Caco-2 (cell line): ENCODE measurements around the gene PRXL2A. TPM values are rescaled to one million over a fixed set of nuclear protein-coding genes. Genes with fewer than 3 reads are reported as not detected.

Experiments used
- BruUV-seq: library from RNA; stranded (reverse); fragments of 400-500 nt; replicated peaks from 2 replicates; lab custom pipeline; 2021; lab: Mats Ljungman, UMichigan
- CTCF ChIA-PET: fragments of 300-600 bp; sonication (Branson Sonifier 250); formaldehyde crosslinking; loops from one replicate; lab custom pipeline; 2022; ENCODE audit warnings: antibody characterized with exemption; lab: Charles Lee
- POLR2A ChIA-PET: fragments of 300-600 bp; sonication (Branson Sonifier 250); formaldehyde crosslinking; loops from one replicate; lab custom pipeline; 2022; ENCODE audit warnings: antibody characterized with exemption; lab: Charles Lee
- DNase-seq, 2 experiments: peaks; one replicate each; pipeline versions ENCODE4 v3.0.0 to v3.0.0-alpha.2; 2020 to 2022
- H3K27me3 ChIP-seq: replicated peaks from 2 replicates; pipeline ENCODE4 v1.6.0; 2011; ENCODE audit warnings: low read length; ENCODE audit not compliant: control insufficient read depth, insufficient read depth
- H3K36me3 ChIP-seq: 2 replicates; pipeline ENCODE4 v1.5.1; 2011; ENCODE audit warnings: low read length; ENCODE audit not compliant: control insufficient read depth, insufficient read depth
- H3K4me1 ChIP-seq: fragments of 250-450 bp; sonication (Bioruptor Pico); 2 replicates; pipeline ENCODE4 v1.5.1; 2020; ENCODE audit warnings: mild to moderate bottlenecking
- H3K4me3 ChIP-seq: 2 replicates; pipeline ENCODE4 v1.5.1; 2011; ENCODE audit warnings: low read depth, mild to moderate bottlenecking, control low read depth, low read length
- H3K9me3 ChIP-seq: fragments of 250-450 bp; sonication (Bioruptor Pico); 2 replicates; pipeline ENCODE4 v1.5.1; 2020; ENCODE audit warnings: mild to moderate bottlenecking, moderate library complexity
- H3K27ac Mint-ChIP-seq: one replicate; pipeline ENCODE4 v1.8.0; 2022; ENCODE audit warnings: mixed read lengths; ENCODE audit not compliant: unreplicated experiment
- H3K27me3 Mint-ChIP-seq: one replicate; pipeline ENCODE4 v1.8.0; 2022; ENCODE audit warnings: mixed read lengths; ENCODE audit not compliant: insufficient read depth, unreplicated experiment
- H3K36me3 Mint-ChIP-seq: one replicate; pipeline ENCODE4 v1.8.0; 2022; ENCODE audit warnings: mild to moderate bottlenecking, mixed read lengths; ENCODE audit not compliant: insufficient read depth, unreplicated experiment
- H3K4me1 Mint-ChIP-seq: one replicate; pipeline ENCODE4 v1.8.0; 2022; ENCODE audit warnings: low read depth, mixed read lengths; ENCODE audit not compliant: unreplicated experiment
- H3K4me3 Mint-ChIP-seq: one replicate; pipeline ENCODE4 v1.8.0; 2022; ENCODE audit warnings: mild to moderate bottlenecking, moderate library complexity, mixed read lengths; ENCODE audit not compliant: unreplicated experiment
- H3K9me3 Mint-ChIP-seq: one replicate; pipeline ENCODE4 v1.8.0; 2022; ENCODE audit warnings: mixed read lengths; ENCODE audit not compliant: unreplicated experiment
- CTCF ChIP-seq, 2 experiments: fragments of 200-600 bp in 1 of 2; IDR thresholded peaks; 1 replicate in 1 of 2; 2 replicates in 1 of 2; pipeline versions ENCODE4 v1.5.1 to v1.8.0; 2011 to 2022; ENCODE audit warnings: antibody characterized with exemption in 1 of 2, control low read depth in 1 of 2, inconsistent platforms in 1 of 2, low read depth in 1 of 2, low read length in 1 of 2, mild to moderate bottlenecking in 1 of 2, moderate library complexity in 1 of 2; ENCODE audit not compliant: insufficient read depth in 1 of 2, severe bottlenecking in 1 of 2, unreplicated experiment in 1 of 2
- intact Hi-C: fragments of 100-400 bp; cut with micrococcal nuclease; formaldehyde crosslinking; loops from one replicate; pipeline ENCODE4 v1.10.0; 2022; ENCODE audit not compliant: unreplicated experiment
- total RNA-seq: library from RNA; stranded (reverse); gene quantifications from 2 replicates; pipeline ENCODE4 v1.2.3, GENCODE V29; 2022

PRXL2A gene
- total RNA-seq, 1 experiment from 2014 or later: 88.6 TPM

DNA sequence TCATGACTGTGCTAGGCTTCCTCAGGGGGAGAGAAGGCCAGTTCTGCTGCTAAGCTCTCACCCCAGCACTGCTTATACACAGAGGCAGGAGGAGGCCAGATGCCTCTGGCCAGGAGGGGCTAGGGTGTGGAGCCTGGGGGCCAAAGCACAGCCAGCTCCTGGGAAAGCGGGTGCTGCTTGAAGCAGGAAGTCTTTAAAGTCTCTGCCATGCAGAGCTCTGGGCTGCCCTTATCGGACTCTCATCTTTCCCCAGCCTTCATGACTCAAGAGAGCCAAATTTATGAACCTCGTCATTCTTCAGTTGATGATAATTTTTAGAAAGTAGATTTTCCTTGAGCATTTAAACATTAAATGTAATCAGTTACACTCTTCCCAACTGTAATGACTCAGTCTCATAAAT lies 34.5 kb downstream of the PRXL2A start:
- no TSS peak for BruUV-seq
- no peak overlapping the region for H3K4me3 Mint-ChIP-seq
- no peaks in the 10 kb centered on the region for H3K27me3 Mint-ChIP-seq
- intact Hi-C loops: loop anchor here (1.0 to 5.0 kb wide), 3 partner anchors 60 to 186 kb away; no protein-coding TSS in a partner anchor
- Histone ChIP-seq H3K9me3 (no peaks in the 10 kb centered on the region), H3K4me3 (no peak overlapping the region), H3K36me3 (no peaks in the 10 kb centered on the region), H3K4me1 (peaks cover 39% of the 10 kb centered on the region), H3K27me3 (no peaks in the 10 kb centered on the region)
- H3K36me3 Mint-ChIP-seq: peaks cover 5% of the 10 kb centered on the region
- H3K4me1 Mint-ChIP-seq: peaks cover 33% of the 10 kb centered on the region
- DNase-seq: no peak
- ChIA-PET CTCF (interaction anchor here (1.0 to 2.9 kb wide), 4 partner anchors 17 to 63 kb away, joined by 4 to 60 read pairs (median 14); partner anchors contain the start of gene PRXL2A), POLR2A (no interaction called here)
- TF ChIP-seq CTCF (IDR thresholded peaks at IDR 0.05; ENCODE audit: insufficient read depth in 1 of 2, low read depth in 1 of 2, low read length in 1 of 2, severe bottlenecking in 1 of 2, unreplicated experiment in 1 of 2): no peak
- H3K27ac Mint-ChIP-seq: no peak overlapping the region
- no peaks in the 10 kb centered on the region for H3K9me3 Mint-ChIP-seq

- peak in 1 of 2 experiments; percentile 49 for DNase-seq
- intact Hi-C loops: loop anchor here (1.0 to 5.0 kb wide), 3 partner anchors 60 to 187 kb away; no protein-coding TSS in a partner anchor
- Histone ChIP-seq H3K4me3 (no peak overlapping the region), H3K4me1 (peaks cover 44% of the 10 kb centered on the region), H3K27me3 (no peaks in the 10 kb centered on the region), H3K9me3 (no peaks in the 10 kb centered on the region), H3K36me3 (no peaks in the 10 kb centered on the region)
- Mint-ChIP-seq H3K27ac (peak overlapping the region; percentile 44), H3K4me1 (peaks cover 40% of the 10 kb centered on the region), H3K9me3 (no peaks in the 10 kb centered on the region), H3K27me3 (no peaks in the 10 kb centered on the region), H3K4me3 (no peak overlapping the region), H3K36me3 (peaks cover 5% of the 10 kb centered on the region)
- ChIA-PET CTCF (interaction anchor here (1.0 to 2.9 kb wide), 13 partner anchors 16 to 218 kb away, joined by 3 to 60 read pairs (median 6); no protein-coding TSS in a partner anchor), POLR2A (no interaction called here)
- no TSS peak for BruUV-seq
- TF ChIP-seq CTCF (IDR thresholded peaks at IDR 0.05; ENCODE audit: insufficient read depth in 1 of 2, low read depth in 1 of 2, low read length in 1 of 2, severe bottlenecking in 1 of 2, unreplicated experiment in 1 of 2): peak in 1 of 2 experiments; percentile 71
Observed at GRCh38 chr10:80443531-80443974, 35.2 kb downstream of the PRXL2A start.

DNA sequence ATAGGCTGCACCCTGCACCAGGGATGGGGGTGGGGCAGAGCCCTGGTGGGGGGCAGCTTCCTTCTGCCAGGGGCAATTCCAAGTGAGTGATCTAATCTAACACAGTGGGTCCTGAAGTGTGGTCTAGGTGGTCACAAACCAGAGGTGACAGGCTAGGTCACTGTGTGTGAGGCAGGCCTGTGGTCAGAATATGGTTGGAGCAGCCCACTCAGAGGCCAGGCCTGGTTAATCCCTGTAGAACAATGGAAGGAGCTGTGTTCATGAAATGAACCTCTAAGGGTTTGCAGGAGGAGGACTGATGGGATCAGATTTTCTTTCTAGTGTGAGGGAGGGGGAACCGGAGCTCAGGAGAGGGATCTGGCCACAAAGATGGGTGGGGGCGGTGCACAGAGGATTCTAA lies 35.8 kb downstream of the PRXL2A start:
- Histone ChIP-seq H3K4me3 (no peak overlapping the region), H3K36me3 (no peaks in the 10 kb centered on the region), H3K4me1 (peaks cover 50% of the 10 kb centered on the region), H3K27me3 (no peaks in the 10 kb centered on the region), H3K9me3 (no peaks in the 10 kb centered on the region)
- Mint-ChIP-seq H3K4me3 (no peak overlapping the region), H3K4me1 (peaks cover 46% of the 10 kb centered on the region), H3K27me3 (no peaks in the 10 kb centered on the region), H3K9me3 (no peaks in the 10 kb centered on the region), H3K27ac (peak overlapping the region; percentile 44), H3K36me3 (peaks cover 5% of the 10 kb centered on the region)
- ChIA-PET CTCF (interaction anchor here (0.9 to 2.9 kb wide), 20 partner anchors 9 to 219 kb away, joined by 3 to 60 read pairs (median 5); no protein-coding TSS in a partner anchor), POLR2A (interaction anchor here (1.1 to 1.4 kb wide), 2 partner anchors 60 to 63 kb away, joined by 6 to 8 read pairs; no protein-coding TSS in a partner anchor)
- no TSS peak for BruUV-seq
- TF ChIP-seq CTCF (IDR thresholded peaks at IDR 0.05; ENCODE audit: insufficient read depth in 1 of 2, low read depth in 1 of 2, low read length in 1 of 2, severe bottlenecking in 1 of 2, unreplicated experiment in 1 of 2): no peak
- intact Hi-C loops: loop anchor here (1.0 to 5.0 kb wide), 7 partner anchors 61 to 480 kb away; no protein-coding TSS in a partner anchor
- DNase-seq: no peak
